Measurements from ENCODE around the gene BTBD9.

Gene BTBD9

DNA sequence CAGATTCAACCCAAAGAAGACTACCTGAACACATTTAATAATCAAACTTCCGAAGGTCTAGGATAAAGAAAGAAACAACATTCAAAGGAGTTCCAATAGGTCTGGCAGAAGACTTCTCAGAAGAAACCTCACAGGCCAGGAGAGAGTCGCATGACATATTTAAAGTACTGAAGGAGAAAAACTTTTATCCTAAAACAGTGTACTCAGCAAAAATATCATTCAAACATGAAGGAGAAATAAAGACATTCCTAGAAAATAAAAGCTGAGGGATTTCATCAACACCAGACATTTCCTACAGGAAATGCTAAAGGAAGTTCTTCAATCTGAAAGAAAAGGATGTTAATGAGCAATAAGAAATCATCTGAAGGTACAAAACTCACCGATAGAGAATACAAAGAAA, 108.6 kb downstream of the BTBD9 start:
- H3K36me3 ChIP-seq: no peaks in the 10 kb centered on the region
- no peaks in the 10 kb centered on the region for H3K27me3 ChIP-seq (ENCODE audit: insufficient read depth, low read depth, severe bottlenecking)
- TF ChIP-seq, protein P1, sequence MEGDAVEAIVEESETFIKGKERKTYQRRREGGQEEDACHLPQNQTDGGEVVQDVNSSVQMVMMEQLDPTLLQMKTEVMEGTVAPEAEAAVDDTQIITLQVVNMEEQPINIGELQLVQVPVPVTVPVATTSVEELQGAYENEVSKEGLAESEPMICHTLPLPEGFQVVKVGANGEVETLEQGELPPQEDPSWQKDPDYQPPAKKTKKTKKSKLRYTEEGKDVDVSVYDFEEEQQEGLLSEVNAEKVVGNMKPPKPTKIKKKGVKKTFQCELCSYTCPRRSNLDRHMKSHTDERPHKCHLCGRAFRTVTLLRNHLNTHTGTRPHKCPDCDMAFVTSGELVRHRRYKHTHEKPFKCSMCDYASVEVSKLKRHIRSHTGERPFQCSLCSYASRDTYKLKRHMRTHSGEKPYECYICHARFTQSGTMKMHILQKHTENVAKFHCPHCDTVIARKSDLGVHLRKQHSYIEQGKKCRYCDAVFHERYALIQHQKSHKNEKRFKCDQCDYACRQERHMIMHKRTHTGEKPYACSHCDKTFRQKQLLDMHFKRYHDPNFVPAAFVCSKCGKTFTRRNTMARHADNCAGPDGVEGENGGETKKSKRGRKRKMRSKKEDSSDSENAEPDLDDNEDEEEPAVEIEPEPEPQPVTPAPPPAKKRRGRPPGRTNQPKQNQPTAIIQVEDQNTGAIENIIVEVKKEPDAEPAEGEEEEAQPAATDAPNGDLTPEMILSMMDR (IDR thresholded peaks at IDR 0.05; ENCODE audit: low read depth, low read length): no peak
- H3K9me3 ChIP-seq (ENCODE audit: severe bottlenecking): peaks cover 19% of the 10 kb centered on the region
- no peak for DNase-seq
- H3K27ac ChIP-seq: no peak overlapping the region
- H3K4me3 ChIP-seq (ENCODE audit: low read depth, low read length): no peak overlapping the region

DNA sequence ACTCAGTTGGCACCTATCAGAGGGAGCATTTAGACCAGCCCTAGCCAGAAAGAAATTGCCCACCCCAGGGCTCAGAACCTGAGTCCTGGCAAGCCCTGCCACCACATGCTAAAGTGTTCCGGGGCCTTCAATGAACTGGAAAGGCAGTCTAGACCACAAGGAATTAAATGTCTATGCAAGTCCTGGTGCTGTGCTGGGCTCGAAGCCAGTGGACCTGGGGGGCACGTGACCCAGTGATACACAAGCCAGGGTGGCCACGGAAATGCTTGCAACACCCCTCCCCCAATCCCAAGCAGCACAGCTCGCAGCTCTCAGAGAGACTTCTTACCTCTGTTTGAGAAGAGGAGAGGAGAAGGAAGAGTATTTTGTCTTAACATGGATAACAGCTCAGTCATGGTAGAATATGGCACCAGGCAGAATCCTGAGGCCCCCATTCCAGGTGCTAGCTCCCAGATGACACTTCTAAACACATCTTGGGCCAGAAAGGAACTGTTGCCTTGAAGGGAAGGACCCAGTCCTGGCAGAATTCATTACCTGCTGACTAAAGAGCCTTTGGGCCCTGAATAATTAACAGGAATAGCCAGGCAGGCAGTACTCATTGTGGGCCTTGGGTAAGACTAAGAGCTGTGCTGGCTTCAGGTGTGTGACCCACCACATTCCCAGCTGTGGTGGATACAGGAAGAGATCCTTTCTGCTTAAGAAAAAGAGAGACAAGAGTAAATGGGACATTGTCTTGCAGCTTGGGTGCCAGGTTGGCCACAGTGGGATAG, 111.3 kb downstream of the BTBD9 start:
- peaks cover 21% of the 10 kb centered on the region for H3K9me3 ChIP-seq (ENCODE audit: severe bottlenecking)
- H3K4me3 ChIP-seq (ENCODE audit: low read depth, low read length): no peak overlapping the region
- H3K27ac ChIP-seq: no peak overlapping the region
- TF ChIP-seq, protein P1 (IDR thresholded peaks at IDR 0.05; ENCODE audit: low read depth, low read length): no peak
- no peaks in the 10 kb centered on the region for H3K36me3 ChIP-seq
- H3K27me3 ChIP-seq (ENCODE audit: insufficient read depth, low read depth, severe bottlenecking): no peaks in the 10 kb centered on the region
- no peak for DNase-seq

DNA sequence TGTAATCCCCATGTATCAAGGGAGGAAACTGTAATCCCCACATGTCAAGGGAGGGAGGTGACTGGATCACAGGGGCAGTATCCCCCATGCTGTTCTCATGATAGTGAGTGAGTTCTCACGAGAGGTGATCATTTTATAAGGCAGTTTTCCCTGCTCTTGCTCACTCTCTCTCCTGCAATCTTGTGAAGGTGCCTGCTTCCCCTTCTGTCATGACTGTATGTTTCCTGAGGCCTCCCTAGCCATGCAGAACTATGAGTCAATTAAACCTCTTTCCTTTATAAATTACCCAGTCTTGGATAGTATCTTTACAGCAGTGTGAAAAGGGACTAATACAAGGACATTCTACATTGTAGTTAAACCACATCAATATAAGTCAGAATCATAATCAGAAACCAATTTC, 112.4 kb downstream of the BTBD9 start:
- no peak overlapping the region for H3K4me3 ChIP-seq (ENCODE audit: low read depth, low read length)
- no peaks in the 10 kb centered on the region for H3K36me3 ChIP-seq
- H3K9me3 ChIP-seq (ENCODE audit: severe bottlenecking): peaks cover 21% of the 10 kb centered on the region
- TF ChIP-seq, protein P1 (IDR thresholded peaks at IDR 0.05; ENCODE audit: low read depth, low read length): no peak
- no peak overlapping the region for H3K27ac ChIP-seq
- no peaks in the 10 kb centered on the region for H3K27me3 ChIP-seq (ENCODE audit: insufficient read depth, low read depth, severe bottlenecking)
- DNase-seq: no peak

DNA sequence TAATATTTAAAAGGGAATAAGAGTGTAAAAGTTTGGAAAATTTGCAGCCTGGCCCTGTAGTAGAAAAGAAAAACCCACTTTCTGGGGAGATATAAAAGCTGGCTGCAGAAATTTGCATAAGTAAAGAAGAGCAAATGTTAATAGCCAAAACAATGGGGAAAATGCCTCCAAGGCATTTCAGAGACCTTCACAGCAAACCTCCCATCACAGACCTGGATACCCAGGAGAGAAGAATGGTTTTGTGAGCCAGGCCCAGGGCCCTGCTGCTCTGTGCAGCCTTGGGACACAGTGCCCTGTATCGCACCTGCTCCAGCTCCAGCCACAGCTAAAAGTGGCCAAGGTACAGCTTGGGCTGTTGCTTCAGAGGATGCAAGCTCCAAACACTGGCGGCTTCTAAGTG, 113.8 kb downstream of the BTBD9 start:
- no peaks in the 10 kb centered on the region for H3K36me3 ChIP-seq
- H3K9me3 ChIP-seq (ENCODE audit: severe bottlenecking): peaks cover 21% of the 10 kb centered on the region
- no peak overlapping the region for H3K27ac ChIP-seq
- TF ChIP-seq, protein P1 (IDR thresholded peaks at IDR 0.05; ENCODE audit: low read depth, low read length): no peak
- H3K27me3 ChIP-seq (ENCODE audit: insufficient read depth, low read depth, severe bottlenecking): no peaks in the 10 kb centered on the region
- H3K4me3 ChIP-seq (ENCODE audit: low read depth, low read length): no peak overlapping the region
- DNase-seq: no peak

DNA sequence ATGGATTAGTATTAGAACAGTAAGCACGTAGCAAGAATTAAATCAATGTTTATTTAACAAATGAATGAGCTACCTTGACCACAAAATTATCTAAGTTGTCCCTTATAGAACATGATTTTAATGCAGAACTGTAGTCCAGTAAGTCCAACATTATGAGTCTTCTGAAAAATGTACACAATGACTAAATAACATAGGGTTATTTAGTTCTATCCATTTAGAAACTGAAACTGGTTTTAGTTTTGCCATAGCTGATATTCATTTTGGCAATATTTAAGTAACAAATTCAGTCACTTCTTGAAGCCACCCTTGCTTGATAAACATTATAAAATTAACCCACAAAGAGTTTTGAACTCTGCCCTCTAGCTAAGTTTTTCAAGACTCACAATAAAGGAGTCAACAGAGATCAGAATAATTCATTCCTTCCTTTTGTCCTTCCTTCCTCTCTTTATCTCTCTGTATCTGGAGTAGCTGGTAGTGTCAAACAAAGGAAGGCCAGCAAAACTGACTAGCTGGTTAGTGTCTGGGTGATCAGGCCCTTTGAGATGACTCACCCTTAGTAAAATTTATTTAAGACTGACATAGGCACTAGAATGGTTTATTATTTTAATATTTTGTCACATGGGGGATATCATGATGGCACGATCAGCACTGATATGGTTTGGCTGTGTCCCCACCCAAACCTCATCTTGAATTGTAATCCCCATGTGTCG, 115.1 kb downstream of the BTBD9 start:
- H3K36me3 ChIP-seq: no peaks in the 10 kb centered on the region
- DNase-seq: no peak
- TF ChIP-seq, protein P1 (IDR thresholded peaks at IDR 0.05; ENCODE audit: low read depth, low read length): no peak
- H3K27me3 ChIP-seq (ENCODE audit: insufficient read depth, low read depth, severe bottlenecking): no peaks in the 10 kb centered on the region
- H3K4me3 ChIP-seq (ENCODE audit: low read depth, low read length): no peak overlapping the region
- peaks cover 13% of the 10 kb centered on the region for H3K9me3 ChIP-seq (ENCODE audit: severe bottlenecking)
- no peak overlapping the region for H3K27ac ChIP-seq

Measured in WERI-Rb-1 (cell line).